SW 1271 (cell line): Measurements from ENCODE around the gene SLC25A33.
A peak's percentile ranks its signal among the peaks of the same experiment; 100 is the strongest.
"Not testable (repeated sequence)": the region's sequence is repeated elsewhere in the genome, so short reads cannot be mapped to it uniquely, and the experiment has no call there.

Source experiments
- DNase-seq, 2 experiments: peaks; one replicate each; lab custom pipeline; 2025; lab: John Stamatoyannopoulos, UW

Gene SLC25A33

DNA sequence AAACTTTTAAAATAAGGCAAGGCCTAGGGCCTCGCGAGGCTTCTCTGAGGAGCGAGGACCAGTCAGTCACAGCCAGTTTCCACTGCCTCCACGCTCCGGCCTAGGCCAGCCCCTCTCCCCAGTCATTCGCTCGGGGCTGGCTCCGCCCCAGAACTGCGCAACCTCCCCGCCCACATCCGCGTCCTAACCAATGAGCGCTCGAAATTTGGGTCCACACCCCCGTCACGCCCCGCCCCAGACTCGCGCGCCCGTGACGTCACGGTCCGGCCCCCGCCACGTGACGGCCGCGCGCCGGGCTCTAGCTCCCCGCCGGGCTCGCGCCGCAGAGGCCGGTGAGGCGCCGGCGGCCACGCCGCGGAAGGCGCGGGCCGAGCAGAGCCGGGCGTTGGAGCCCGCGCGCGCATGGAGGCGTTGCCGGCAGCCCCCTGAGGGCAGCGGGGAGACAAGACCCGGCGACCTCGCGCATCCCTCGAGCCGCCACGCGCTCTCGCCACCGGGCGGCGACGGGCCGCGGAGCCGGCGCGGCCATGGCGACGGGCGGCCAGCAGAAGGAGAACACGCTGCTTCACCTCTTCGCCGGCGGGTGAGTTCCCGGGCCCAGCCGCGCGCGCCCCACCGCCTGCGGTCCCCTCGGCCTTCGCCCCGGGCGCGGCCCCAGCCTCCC is at the start of gene SLC25A33:
TSS of gene SLC25A33 (plus strand) at position 301 of the 664 bp plus-strand sequence. CDS start at position 528, 227 bp downstream.
- DNase-seq, result peak; percentile 61 to 85

DNA sequence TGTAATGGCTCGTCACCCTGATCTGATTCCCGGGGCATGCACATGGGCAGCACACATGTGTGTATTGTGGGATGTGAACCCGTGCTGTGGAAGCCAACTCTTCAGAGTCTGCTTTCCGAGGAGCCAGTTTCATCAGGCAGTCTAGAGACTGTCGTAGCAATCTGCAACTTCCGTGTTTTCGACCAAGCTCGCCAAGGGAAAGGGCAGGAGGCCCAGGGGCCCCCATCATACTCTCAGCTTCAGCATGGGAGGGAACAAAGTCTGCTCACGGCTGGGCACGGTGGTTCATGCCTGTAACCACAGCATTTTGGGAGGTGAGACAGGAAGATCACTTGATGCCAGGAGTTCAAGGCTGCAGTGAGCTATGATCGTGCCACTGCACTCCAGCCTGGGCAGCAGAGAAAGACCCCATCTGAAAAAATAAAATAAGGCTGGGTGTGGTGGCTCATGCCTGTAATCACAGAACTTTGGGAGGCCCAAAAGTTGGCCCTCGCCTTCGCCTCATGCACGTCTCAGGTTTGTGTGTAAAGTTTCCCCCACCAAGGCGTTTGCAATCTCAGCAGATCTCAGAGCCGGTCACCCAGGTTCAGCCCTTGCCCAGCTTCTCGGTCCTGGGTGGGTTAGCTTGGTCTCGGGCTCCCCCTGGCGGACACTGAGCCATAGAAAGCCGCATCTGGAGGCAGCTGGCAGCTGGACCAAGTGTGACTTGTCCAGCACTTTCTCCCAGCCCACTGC is 48.5 kb upstream of the SLC25A33 start:
- DNase-seq, result peak; percentile 18 to 59

DNA sequence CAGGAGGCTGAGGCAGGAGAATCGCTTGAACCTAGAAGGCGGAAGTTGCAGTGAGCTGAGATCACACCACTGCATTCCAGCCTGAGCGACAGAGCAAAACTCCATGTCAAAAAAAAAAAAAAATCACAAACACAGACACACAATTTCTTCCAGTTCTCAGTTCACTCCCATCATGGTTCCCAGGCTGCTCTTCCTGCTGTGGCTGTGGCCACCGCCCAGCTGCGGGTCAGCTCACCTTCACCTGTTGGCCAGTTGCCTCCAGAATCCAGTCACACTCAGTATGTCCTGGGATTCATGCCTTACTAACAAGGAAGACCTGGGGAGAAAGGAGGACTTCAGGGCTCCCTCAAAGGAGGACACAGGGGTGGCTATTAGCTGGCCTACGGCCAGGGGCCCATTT is 45.9 kb upstream of the SLC25A33 start:
- no peak for DNase-seq

DNA sequence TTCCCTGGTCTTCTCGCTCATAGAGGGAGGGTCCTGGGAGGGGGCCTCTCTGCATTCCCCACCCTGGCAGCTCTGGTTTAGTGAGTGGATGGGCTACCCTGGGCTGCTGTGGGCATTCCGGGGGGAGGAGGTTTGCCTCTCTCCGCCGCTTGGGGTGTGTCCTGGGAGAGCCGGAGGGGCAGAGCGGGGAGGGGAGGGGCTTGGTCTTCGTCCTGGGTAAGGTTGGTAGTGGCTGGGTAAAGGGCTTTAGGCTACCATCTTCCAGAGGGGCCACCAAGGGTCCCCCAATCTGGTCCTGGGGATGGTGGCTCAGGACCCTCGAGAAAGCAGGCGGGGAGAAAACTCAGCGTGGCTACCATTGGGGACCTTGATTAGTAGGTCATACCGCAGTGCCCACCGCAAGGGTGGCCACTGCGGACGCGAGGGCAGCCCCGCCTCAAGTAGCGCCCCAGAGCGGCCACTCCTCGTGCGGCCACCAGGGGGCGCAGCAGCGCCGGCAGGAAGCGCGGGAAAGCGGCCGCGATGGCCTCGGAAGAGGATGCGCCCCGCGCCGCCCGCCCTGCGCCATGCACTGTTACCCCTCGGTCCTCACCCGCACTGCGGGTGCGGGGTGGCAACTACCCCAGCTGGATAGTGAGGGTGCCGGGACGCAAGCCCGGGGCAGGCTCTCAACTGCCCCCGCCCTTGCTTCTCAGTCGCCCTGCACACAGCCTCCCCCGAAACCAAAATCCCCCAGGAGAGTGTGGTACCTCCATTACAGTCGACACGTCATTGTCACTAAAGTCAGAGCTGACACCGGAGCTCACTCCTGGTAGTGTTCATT is 44.1 kb upstream of the SLC25A33 start:
- DNase-seq, result peak in 1 of 2 experiments; percentile 7

DNA sequence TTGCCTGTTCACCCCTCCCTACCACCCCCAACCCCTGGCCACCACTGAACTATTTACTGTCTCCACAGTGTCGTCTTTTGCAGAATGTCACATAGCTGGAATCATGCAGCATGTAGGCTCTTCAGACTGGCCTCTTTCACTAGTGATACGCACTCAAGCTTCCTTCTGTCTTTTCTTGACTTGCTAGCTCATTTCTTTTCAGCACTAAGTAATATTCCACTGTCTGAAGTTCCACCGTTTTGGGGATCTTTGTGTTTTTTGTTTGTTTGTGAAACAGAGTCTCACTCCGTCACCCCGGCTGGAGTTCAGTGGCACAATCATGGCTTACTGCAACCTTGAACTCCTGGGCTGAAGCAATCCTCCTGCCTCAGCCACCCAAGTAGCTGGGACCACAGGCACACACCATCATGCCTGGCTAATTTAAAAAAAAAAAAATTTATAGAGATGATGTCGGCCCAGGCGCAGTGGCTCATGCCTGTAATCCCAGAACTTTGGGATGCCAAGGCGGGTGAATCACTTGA is 43.4 kb upstream of the SLC25A33 start:
- no peak for DNase-seq

- DNase-seq, result no peak
Observed at GRCh38 chr1:9500756-9501754, 38.2 kb upstream of the SLC25A33 start.

DNA sequence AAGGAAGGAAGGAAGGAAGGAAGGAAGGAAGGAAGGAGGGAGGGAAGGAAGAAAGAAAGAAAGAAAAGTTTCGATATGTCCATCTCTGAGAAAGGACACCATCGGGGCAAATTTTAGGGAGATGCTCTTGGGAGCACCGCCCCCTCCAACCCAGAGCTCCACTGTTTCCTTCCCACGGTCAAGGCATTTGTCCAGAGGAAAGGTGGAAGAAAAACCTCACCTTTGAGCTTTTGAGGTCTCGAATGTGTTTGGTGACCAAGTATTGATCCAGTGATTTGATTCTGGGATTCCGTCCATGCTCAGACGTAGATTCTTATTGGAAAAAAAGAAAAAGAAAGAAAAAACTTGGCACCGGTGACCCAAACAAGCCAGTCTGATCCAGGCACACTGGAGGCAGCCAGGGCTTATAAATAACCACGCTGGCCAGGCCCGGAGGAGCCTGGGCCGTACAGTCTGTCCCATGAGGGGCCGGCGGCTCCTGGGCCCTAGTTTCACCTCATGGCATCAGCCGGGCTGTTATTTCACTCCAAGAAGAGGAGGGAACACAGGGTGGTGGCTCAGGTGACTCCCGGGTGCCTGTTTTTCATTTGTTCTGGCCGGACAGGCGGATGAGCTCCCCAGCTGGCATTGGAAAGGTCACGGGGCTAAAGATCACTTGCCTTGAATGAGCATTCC is 36.1 kb upstream of the SLC25A33 start:
- no peak for DNase-seq

GRCh38 chr1:9505143-9505542 is 34.1 kb upstream of the SLC25A33 start:
- no peak for DNase-seq

DNA sequence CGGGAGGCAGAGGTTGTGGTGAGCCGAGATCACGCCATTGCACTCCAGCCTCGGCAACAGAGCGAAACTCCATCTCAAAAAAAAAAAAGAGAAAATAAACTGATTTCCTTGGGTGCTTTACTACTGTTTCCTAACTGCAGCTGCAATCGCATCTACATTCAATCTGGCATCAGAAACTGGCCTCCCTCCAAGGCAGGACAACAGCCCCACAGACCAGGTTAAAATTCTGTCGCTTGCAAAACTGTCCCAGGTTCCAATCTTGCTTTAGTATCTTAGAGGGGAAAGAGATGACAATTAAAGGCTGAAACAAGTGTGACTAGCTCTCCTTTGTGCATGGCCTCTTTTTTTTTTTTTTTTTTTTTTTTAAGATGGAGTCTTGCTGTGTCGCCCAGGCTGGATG is 32.4 kb upstream of the SLC25A33 start:
- no peak for DNase-seq

DNA sequence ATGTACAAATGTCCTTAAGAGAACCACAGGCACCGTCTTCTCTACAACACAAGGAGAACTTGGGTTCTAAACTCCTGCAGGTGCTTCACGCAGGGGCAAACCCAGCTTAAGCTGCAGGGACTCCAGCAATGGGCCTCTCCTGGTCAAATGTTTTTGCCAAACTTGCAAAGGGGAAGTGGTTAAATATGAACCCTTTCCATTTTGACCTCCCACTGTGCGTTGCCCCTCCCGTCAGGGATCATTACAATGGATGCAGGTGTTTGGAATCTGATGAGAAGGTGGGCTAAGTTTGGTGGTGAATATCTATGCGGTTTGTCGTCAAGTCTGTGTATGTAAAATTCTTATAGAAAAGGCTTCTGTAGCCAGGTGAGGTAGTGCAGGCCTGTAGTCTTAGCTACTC is 29.1 kb upstream of the SLC25A33 start:
- no peak for DNase-seq

DNA sequence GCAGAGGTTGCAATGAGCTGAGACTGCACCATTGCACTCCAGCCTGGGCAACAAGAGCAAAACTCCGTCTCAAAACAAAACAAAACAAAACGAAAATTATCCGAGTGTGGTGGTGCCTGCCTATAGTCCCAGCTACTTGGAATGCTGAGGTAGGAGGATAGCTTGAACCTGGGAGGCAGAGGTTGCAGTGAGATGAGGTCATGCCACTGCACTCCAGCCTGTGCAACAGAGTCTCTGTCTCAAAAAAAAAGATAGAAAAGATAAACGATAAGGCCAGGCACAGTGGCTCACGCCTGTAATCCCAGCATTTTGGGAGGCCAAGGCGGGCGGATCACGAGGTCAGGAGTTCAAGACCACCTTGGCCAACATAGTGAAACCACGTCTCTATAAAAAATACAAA is 23.7 kb upstream of the SLC25A33 start:
- not testable (repeated sequence) for DNase-seq

DNA sequence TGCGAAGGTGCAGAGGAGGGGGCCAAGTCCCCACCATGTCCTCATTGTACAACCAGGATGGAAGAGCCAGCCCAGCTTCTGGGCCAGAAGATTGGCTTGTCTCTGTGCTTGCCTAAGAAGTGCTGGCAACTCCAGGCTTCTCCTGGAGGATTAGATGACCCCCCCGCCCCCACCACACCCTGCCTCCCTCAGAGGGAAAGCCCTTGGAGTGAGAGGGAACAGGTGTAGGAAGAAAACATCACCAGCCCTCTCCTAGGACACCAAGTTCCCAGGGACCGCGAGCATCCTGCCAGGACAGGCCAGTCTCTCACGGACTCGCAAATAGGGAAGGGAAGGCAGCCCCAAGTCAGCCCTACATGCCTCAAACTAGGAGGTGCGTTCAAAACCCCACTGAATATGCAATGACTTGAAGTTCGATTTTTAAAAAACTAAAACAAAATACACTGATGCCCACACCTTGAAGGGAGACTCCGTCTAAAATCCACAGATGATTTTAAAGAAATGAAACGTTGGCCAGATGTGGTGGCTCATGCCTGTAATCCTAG is 20.7 kb upstream of the SLC25A33 start:
- no peak for DNase-seq

GRCh38 chr1:9520411-9520810 is 18.9 kb upstream of the SLC25A33 start:
- DNase-seq, result no peak

DNA sequence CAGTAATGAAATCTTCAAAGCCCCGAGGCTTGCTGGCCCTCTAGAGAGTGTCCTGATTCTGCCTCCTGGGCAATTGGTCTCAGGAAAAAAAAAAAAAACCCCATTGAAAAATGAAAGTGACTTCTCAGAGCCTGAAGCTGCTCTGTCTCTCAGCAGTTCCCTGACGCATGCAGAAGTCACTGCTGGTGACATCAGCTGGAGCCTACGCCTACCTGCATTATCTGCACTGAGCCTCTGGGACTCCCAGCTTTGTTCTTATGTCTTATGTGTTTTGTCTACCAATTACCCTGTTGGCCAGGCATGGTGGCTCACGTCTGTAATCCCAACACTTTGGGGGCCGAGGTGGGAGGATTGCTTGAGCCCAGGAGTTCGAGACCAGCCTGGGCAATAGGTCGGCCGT is 10.1 kb upstream of the SLC25A33 start:
- DNase-seq, result no peak

DNA sequence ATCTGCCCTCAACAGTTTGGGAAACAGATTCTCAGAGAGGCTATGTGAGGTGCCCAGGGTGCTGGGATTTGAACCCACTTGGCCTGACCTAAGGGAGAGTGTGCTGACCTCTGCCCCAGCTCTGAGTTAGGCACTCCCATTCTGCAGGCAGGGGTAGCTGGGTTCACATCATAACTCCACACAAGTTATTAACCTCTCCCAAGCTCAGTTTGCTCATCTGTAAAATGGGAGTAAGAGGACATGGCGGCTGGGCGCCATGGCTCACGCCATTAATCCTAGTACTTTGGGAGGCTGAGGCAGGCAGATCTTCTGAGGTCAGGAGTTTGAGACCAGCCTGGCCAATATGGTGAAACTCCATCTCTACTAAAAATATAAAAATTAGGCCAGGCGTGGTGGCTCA is 8.9 kb upstream of the SLC25A33 start:
- DNase-seq, result no peak

- no peak for DNase-seq
Observed at GRCh38 chr1:9534953-9535352, 4.3 kb upstream of the SLC25A33 start.

DNA sequence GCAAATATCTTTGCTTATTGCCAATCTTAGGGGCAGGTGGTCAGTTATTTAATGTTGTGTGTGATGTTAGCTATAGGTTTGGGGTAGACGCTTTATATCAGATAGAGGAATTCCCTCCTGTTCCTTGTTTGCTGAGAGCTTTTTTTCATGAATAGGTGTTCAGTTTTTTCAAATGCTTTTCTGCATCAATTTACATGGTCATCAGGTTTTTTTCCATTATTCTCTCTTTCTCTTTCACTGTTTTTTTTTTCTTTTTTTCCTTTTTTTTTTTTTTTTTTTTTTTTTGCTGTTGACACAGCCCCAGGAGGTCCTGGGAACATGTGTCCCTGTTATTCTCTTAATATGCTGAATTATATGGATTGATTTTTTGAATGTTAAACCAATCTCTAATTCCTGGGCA is 3.0 kb upstream of the SLC25A33 start:
- no peak for DNase-seq

GRCh38 chr1:9537863-9538668 is 1.2 kb upstream of the SLC25A33 start:
- DNase-seq, result no peak

- no peak for DNase-seq
Observed at GRCh38 chr1:9538669-9539164, 548 bp upstream of the SLC25A33 start.
